GM18870 (cell line): ENCODE data around the gene RELB.

ENCODE experiments used
- ATAC-seq: cut with Tn5 transposase; IDR thresholded peaks from one replicate; pipeline ENCODE4 v1.9.1; 2021; ENCODE audit warnings: moderate library complexity; ENCODE audit not compliant: unreplicated experiment

RELB gene

GRCh38 chr19:45058622-45059159 lies 57.4 kb downstream of the RELB start:
- no peak for ATAC-seq

GRCh38 chr19:45059258-45059965 lies 58.1 kb downstream of the RELB start:
- no peak for ATAC-seq

GRCh38 chr19:45061965-45062364 lies 60.7 kb downstream of the RELB start:
- no peak for ATAC-seq

GRCh38 chr19:45063851-45064801 lies 62.9 kb downstream of the RELB start:
- ATAC-seq = no peak

GRCh38 chr19:45066921-45067661 lies 65.8 kb downstream of the RELB start:
- ATAC-seq = no peak

GRCh38 chr19:45068041-45068440 lies 66.8 kb downstream of the RELB start:
- no peak for ATAC-seq

- no peak for ATAC-seq
These were observed 67.8 kb downstream of the RELB start for GRCh38 chr19:45069056-45069455.

- no peak for ATAC-seq
These were observed 69.0 kb downstream of the RELB start for GRCh38 chr19:45070214-45070613.

GRCh38 chr19:45070861-45071544 lies 69.7 kb downstream of the RELB start:
- ATAC-seq = no peak

GRCh38 chr19:45071545-45071938 lies 70.3 kb downstream of the RELB start:
- ATAC-seq = no peak

GRCh38 chr19:45071969-45072790 lies 70.9 kb downstream of the RELB start:
- no peak for ATAC-seq

- no peak for ATAC-seq
These were observed 73.6 kb downstream of the RELB start for GRCh38 chr19:45074744-45075300.

GRCh38 chr19:45075301-45076028 lies 74.2 kb downstream of the RELB start:
- ATAC-seq = peak; percentile 39

- no peak for ATAC-seq
These were observed 75.0 kb downstream of the RELB start, which contains the start of gene ZNF296 for GRCh38 chr19:45076029-45076850. Gene ZNF296 (minus strand): TSS chr19:45076478. CDS start chr19:45076373, 105 bp downstream.

GRCh38 chr19:45076851-45077730 lies 75.8 kb downstream of the RELB start:
- no peak for ATAC-seq

GRCh38 chr19:45078390-45079062 lies 77.3 kb downstream of the RELB start:
- no peak for ATAC-seq
